ENCODE data around the gene NTNG2.

Gene NTNG2

GRCh38 chr9:132244582-132245455 is 83.0 kb downstream of the NTNG2 start:
- Histone ChIP-seq H3K4me1 (ENCODE audit: control insufficient read depth in 2 of 2, insufficient read depth in 2 of 2, low read length in 2 of 2) (peaks cover 2 to 11% of the 10 kb centered on the region in 2 donors), H3K9ac (ENCODE audit: low read depth in 1 of 2, low read length in 2 of 2) (no peak overlapping the region), H3K27me3 (ENCODE audit: control insufficient read depth in 2 of 2, insufficient read depth in 2 of 2, low read length in 2 of 2) (peaks cover 11 to 18% of the 10 kb centered on the region in 2 donors), H3K27ac (ENCODE audit: low read depth in 2 of 2, low read length in 2 of 2) (no peak overlapping the region), H3K9me3 (ENCODE audit: control insufficient read depth in 2 of 2, low read length in 2 of 2) (no peaks in the 10 kb centered on the region), H3K36me3 (ENCODE audit: control insufficient read depth in 2 of 2, insufficient read depth in 2 of 2, low read length in 2 of 2) (no peaks in the 10 kb centered on the region), H3K4me3 (ENCODE audit: low read length in 2 of 2) (no peak overlapping the region)

DNA sequence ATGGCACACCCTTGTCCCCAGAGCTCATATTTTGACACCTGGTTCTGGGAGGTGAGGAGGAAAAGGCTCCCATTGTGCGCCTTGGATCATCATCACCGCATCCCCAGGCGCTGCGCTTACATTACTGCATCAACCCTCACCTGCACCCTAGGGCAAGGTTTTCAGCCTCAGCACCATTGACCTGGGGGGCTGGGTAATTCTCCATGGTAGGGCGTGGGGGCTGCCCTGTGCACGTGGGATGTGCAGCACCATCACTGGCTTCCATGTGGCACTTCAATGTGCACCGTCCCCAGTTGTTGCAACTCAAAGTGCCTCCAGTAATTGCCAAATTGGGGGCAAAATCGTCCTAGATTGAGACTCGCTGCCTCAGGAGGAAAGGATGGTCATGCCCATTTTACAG is 83.6 kb downstream of the NTNG2 start:
- no peak overlapping the region for H3K9ac ChIP-seq (ENCODE audit: low read depth in 1 of 2, low read length in 2 of 2)
- H3K4me1 ChIP-seq (ENCODE audit: control insufficient read depth in 2 of 2, insufficient read depth in 2 of 2, low read length in 2 of 2) = peaks cover 2 to 10% of the 10 kb centered on the region in 2 donors
- H3K27me3 ChIP-seq (ENCODE audit: control insufficient read depth in 2 of 2, insufficient read depth in 2 of 2, low read length in 2 of 2) = peaks cover 11 to 18% of the 10 kb centered on the region in 2 donors
- H3K27ac ChIP-seq (ENCODE audit: low read depth in 2 of 2, low read length in 2 of 2) = no peak overlapping the region
- no peaks in the 10 kb centered on the region for H3K9me3 ChIP-seq (ENCODE audit: control insufficient read depth in 2 of 2, low read length in 2 of 2)
- H3K36me3 ChIP-seq (ENCODE audit: control insufficient read depth in 2 of 2, insufficient read depth in 2 of 2, low read length in 2 of 2) = no peaks in the 10 kb centered on the region
- H3K4me3 ChIP-seq (ENCODE audit: low read length in 2 of 2) = no peak overlapping the region

DNA sequence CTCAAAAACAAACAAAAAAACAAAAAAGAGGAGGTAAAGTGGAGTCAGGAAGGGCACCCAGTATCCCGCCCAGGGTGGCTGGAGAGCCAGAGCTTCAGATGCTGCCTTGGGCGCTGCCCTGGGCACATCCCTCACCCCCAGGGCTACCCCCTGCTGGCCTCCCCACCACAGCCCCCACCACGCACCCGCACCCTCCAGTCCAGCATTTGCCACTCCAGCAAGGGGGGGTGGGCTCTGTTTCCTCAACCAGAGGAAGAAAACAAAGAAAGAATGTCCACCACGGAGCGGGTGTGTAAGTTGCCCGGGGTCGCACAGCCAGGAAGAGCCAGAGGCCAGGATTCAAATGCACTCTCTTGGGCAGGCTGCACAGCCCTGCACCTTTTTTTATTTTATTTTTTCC is 86.1 kb downstream of the NTNG2 start:
- H3K9me3 ChIP-seq (ENCODE audit: control insufficient read depth in 2 of 2, low read length in 2 of 2) = no peaks in the 10 kb centered on the region

GRCh38 chr9:132249123-132249522 is 87.3 kb downstream of the NTNG2 start:
- H3K27me3 ChIP-seq (ENCODE audit: control insufficient read depth in 2 of 2, insufficient read depth in 2 of 2, low read length in 2 of 2) = peaks cover 7 to 9% of the 10 kb centered on the region in 2 donors

More for the DNA sequence above, 86.1 kb downstream of the NTNG2 start:
- H3K4me3 ChIP-seq (ENCODE audit: low read length in 2 of 2) = no peak overlapping the region
- peaks cover 11 to 13% of the 10 kb centered on the region in 2 donors for H3K27me3 ChIP-seq (ENCODE audit: control insufficient read depth in 2 of 2, insufficient read depth in 2 of 2, low read length in 2 of 2)
- H3K27ac ChIP-seq (ENCODE audit: low read depth in 2 of 2, low read length in 2 of 2) = no peak overlapping the region
- no peak overlapping the region for H3K9ac ChIP-seq (ENCODE audit: low read depth in 1 of 2, low read length in 2 of 2)
- peaks cover 0 to 2% of the 10 kb centered on the region in 2 donors for H3K4me1 ChIP-seq (ENCODE audit: control insufficient read depth in 2 of 2, insufficient read depth in 2 of 2, low read length in 2 of 2)
- H3K36me3 ChIP-seq (ENCODE audit: control insufficient read depth in 2 of 2, insufficient read depth in 2 of 2, low read length in 2 of 2) = no peaks in the 10 kb centered on the region

GRCh38 chr9:132249690-132250089 is 87.8 kb downstream of the NTNG2 start:
- H3K27ac ChIP-seq (ENCODE audit: low read depth in 2 of 2, low read length in 2 of 2) = no peak overlapping the region
- no peaks in the 10 kb centered on the region for H3K9me3 ChIP-seq (ENCODE audit: control insufficient read depth in 2 of 2, low read length in 2 of 2)
- no peak overlapping the region for H3K4me3 ChIP-seq (ENCODE audit: low read length in 2 of 2)
- H3K4me1 ChIP-seq (ENCODE audit: control insufficient read depth in 2 of 2, insufficient read depth in 2 of 2, low read length in 2 of 2) = peaks cover 0 to 2% of the 10 kb centered on the region in 2 donors
- H3K36me3 ChIP-seq (ENCODE audit: control insufficient read depth in 2 of 2, insufficient read depth in 2 of 2, low read length in 2 of 2) = no peaks in the 10 kb centered on the region
- no peak overlapping the region for H3K9ac ChIP-seq (ENCODE audit: low read depth in 1 of 2, low read length in 2 of 2)
- H3K27me3 ChIP-seq (ENCODE audit: control insufficient read depth in 2 of 2, insufficient read depth in 2 of 2, low read length in 2 of 2) = peaks cover 6 to 7% of the 10 kb centered on the region in 2 donors

More at GRCh38 chr9:132249123-132249522, 87.3 kb downstream of the NTNG2 start:
- H3K27ac ChIP-seq (ENCODE audit: low read depth in 2 of 2, low read length in 2 of 2) = no peak overlapping the region
- H3K9me3 ChIP-seq (ENCODE audit: control insufficient read depth in 2 of 2, low read length in 2 of 2) = no peaks in the 10 kb centered on the region
- no peaks in the 10 kb centered on the region for H3K36me3 ChIP-seq (ENCODE audit: control insufficient read depth in 2 of 2, insufficient read depth in 2 of 2, low read length in 2 of 2)
- no peak overlapping the region for H3K4me3 ChIP-seq (ENCODE audit: low read length in 2 of 2)
- peaks cover 0 to 2% of the 10 kb centered on the region in 2 donors for H3K4me1 ChIP-seq (ENCODE audit: control insufficient read depth in 2 of 2, insufficient read depth in 2 of 2, low read length in 2 of 2)
- H3K9ac ChIP-seq (ENCODE audit: low read depth in 1 of 2, low read length in 2 of 2) = no peak overlapping the region

DNA sequence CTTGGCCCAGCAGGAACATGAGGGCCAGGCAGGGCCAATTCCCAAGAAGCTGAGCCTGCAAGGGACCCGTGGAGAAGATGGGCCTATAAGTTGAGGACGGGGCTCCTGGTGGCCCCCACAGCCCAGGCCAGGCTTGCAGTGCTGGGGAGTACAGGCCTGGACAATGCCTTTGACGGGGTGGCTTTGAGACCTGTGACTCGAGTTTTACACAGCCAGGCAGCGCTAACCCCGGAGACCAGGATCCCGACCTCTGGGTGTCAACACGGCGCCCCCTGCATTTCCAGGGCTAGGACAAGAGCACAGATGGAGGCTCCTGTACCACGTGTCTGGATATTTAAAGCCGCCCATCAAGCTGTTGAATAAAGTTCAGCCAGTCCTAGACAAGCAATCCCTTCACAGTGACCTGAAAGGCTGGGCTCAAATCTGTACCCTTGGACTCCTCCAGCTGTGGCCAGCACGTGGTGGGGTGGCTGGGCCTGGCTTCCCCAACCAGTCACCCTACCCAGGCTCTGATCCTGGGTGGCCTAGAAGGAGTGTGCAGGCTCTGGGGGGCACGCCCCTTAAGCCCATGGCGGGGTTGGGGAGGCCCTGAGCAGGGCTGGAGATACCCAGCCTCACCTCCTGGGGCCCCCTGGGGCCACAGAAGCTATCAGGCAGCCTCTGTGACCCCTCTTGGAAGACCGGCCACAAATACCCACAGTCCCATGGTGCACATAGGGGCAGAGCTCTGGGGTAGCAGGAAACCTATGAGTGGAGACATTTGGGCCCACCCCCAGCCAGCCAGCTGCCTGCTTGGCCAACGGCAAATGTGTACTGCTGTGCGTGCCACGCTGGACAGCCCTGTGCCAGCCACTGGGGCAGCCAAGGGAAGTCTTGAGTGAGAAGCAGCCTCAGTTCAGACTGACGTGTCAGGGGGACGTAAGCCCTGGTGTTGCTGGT is 88.7 kb downstream of the NTNG2 start:
- H3K4me1 ChIP-seq (ENCODE audit: control insufficient read depth in 2 of 2, insufficient read depth in 2 of 2, low read length in 2 of 2) = no peaks in the 10 kb centered on the region
- no peak overlapping the region for H3K27ac ChIP-seq (ENCODE audit: low read depth in 2 of 2, low read length in 2 of 2)
- H3K9me3 ChIP-seq (ENCODE audit: control insufficient read depth in 2 of 2, low read length in 2 of 2) = no peaks in the 10 kb centered on the region
- H3K9ac ChIP-seq (ENCODE audit: low read depth in 1 of 2, low read length in 2 of 2) = no peak overlapping the region
- no peak overlapping the region for H3K4me3 ChIP-seq (ENCODE audit: low read length in 2 of 2)
- H3K36me3 ChIP-seq (ENCODE audit: control insufficient read depth in 2 of 2, insufficient read depth in 2 of 2, low read length in 2 of 2) = no peaks in the 10 kb centered on the region
- peaks cover 1 to 6% of the 10 kb centered on the region in 2 donors for H3K27me3 ChIP-seq (ENCODE audit: control insufficient read depth in 2 of 2, insufficient read depth in 2 of 2, low read length in 2 of 2)

GRCh38 chr9:132260846-132261245 is 99.0 kb downstream of the NTNG2 start:
- peaks cover 2 to 3% of the 10 kb centered on the region in 2 donors for H3K4me1 ChIP-seq (ENCODE audit: control insufficient read depth in 2 of 2, insufficient read depth in 2 of 2, low read length in 2 of 2)
- H3K27me3 ChIP-seq (ENCODE audit: control insufficient read depth in 2 of 2, insufficient read depth in 2 of 2, low read length in 2 of 2) = no peaks in the 10 kb centered on the region
- H3K4me3 ChIP-seq (ENCODE audit: low read length in 2 of 2) = no peak overlapping the region
- peaks cover 23 to 36% of the 10 kb centered on the region in 2 donors for H3K36me3 ChIP-seq (ENCODE audit: control insufficient read depth in 2 of 2, insufficient read depth in 2 of 2, low read length in 2 of 2)
- no peak overlapping the region for H3K27ac ChIP-seq (ENCODE audit: low read depth in 2 of 2, low read length in 2 of 2)
- no peak overlapping the region for H3K9ac ChIP-seq (ENCODE audit: low read depth in 1 of 2, low read length in 2 of 2)
- no peaks in the 10 kb centered on the region for H3K9me3 ChIP-seq (ENCODE audit: control insufficient read depth in 2 of 2, low read length in 2 of 2)

DNA sequence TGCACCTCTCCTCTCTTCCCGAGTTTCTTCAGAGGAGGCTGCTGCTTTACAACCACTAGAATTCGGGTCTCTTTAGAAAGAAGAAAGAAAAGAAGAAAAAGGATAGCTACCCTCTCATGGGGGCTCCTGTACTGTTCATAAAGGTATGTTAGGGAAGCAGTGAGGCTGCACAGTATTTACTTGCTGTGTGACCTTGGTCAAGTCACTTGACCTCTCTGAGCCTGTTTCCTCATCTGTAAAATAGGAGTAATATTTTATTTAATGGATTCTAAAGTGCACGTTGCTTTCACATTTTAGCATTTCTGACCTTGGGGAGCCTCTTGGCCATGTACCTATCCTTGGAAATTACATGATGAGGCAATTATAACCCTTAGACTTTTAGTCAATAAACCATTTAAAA is 104.2 kb downstream of the NTNG2 start:
- Histone ChIP-seq H3K4me1 (ENCODE audit: control insufficient read depth in 2 of 2, insufficient read depth in 2 of 2, low read length in 2 of 2) (no peaks in the 10 kb centered on the region), H3K9me3 (ENCODE audit: control insufficient read depth in 2 of 2, low read length in 2 of 2) (no peaks in the 10 kb centered on the region), H3K9ac (ENCODE audit: low read depth in 1 of 2, low read length in 2 of 2) (no peak overlapping the region), H3K27ac (ENCODE audit: low read depth in 2 of 2, low read length in 2 of 2) (no peak overlapping the region), H3K36me3 (ENCODE audit: control insufficient read depth in 2 of 2, insufficient read depth in 2 of 2, low read length in 2 of 2) (peaks cover 53 to 72% of the 10 kb centered on the region in 2 donors), H3K4me3 (ENCODE audit: low read length in 2 of 2) (no peak overlapping the region), H3K27me3 (ENCODE audit: control insufficient read depth in 2 of 2, insufficient read depth in 2 of 2, low read length in 2 of 2) (no peaks in the 10 kb centered on the region)

DNA sequence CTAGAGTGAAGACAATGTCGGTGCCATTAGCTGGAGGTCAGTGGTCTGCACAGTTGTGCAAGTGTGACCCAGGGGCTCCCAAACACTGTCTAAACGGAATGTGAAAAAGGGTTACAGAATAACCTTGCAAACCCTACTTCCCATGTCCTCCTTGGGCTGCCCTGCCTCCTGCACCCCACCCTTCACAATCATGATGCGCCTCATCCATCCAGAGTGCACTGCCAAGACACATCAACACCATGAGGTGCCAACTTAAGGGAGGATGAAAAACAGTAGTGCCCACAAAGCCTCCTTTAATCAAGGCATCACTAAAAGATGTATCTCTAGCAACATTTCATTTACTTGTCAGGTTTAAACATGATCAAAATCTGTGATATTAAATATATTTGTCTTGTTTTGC is 105.8 kb downstream of the NTNG2 start:
- Histone ChIP-seq H3K27ac (ENCODE audit: low read depth in 2 of 2, low read length in 2 of 2) (no peak overlapping the region), H3K36me3 (ENCODE audit: control insufficient read depth in 2 of 2, insufficient read depth in 2 of 2, low read length in 2 of 2) (peaks cover 55 to 75% of the 10 kb centered on the region in 2 donors), H3K9me3 (ENCODE audit: control insufficient read depth in 2 of 2, low read length in 2 of 2) (no peaks in the 10 kb centered on the region), H3K4me3 (ENCODE audit: low read length in 2 of 2) (no peak overlapping the region), H3K27me3 (ENCODE audit: control insufficient read depth in 2 of 2, insufficient read depth in 2 of 2, low read length in 2 of 2) (no peaks in the 10 kb centered on the region), H3K9ac (ENCODE audit: low read depth in 1 of 2, low read length in 2 of 2) (no peak overlapping the region), H3K4me1 (ENCODE audit: control insufficient read depth in 2 of 2, insufficient read depth in 2 of 2, low read length in 2 of 2) (no peaks in the 10 kb centered on the region)

All from mucosa of rectum (tissue), 2 donors.